CD4-positive, alpha-beta T cell (primary cell): ENCODE data around the gene SECTM1. TPM values are rescaled to one million over a fixed set of nuclear protein-coding genes. Genes with fewer than 3 reads are reported as not detected.

Experiments used
- ATAC-seq: fragments of 200-7000 bp; cut with Tn5 transposase; one replicate; pipeline ENCODE4 v1.10.0; 2022; ENCODE audit warnings: mild to moderate bottlenecking; ENCODE audit not compliant: poor library complexity
- CTCF ChIA-PET: fragments of 350-600 bp; sonication (Branson Sonifier 250); formaldehyde crosslinking; loops from one replicate; lab custom pipeline; 2021; ENCODE audit warnings: antibody characterized with exemption, inconsistent platforms; lab: Charles Lee
- POLR2A ChIA-PET: fragments of 350-600 bp; sonication (Branson Sonifier 250); formaldehyde crosslinking; loops from one replicate; lab custom pipeline; 2021; ENCODE audit warnings: antibody characterized with exemption, inconsistent platforms; lab: Charles Lee
- DNase-seq, 14 experiments: peaks; one replicate each; pipeline ENCODE4 v3.0.0-alpha.2; 2013 to 2020; ENCODE audit warnings: mixed read lengths in 2 of 14
- H3K27ac ChIP-seq, 2 donors: one replicate each; pipeline versions ENCODE4 v1.5.1 to v1.7.0; 2013; ENCODE audit warnings: low read length in 2 of 2, low read depth in 1 of 2, mild to moderate bottlenecking in 1 of 2
- H3K27me3 ChIP-seq, 2 experiments: 1 replicate in 1 of 2; 2 replicates in 1 of 2; pipeline versions ENCODE4 v1.6.1 to v1.7.0; 2013; ENCODE audit warnings: low read length in 2 of 2, control low read depth in 1 of 2, mild to moderate bottlenecking in 1 of 2, moderate library complexity in 1 of 2; ENCODE audit not compliant: insufficient read depth in 2 of 2, control insufficient read depth in 1 of 2
- H3K36me3 ChIP-seq: one replicate; pipeline ENCODE4 v1.6.1; 2013; ENCODE audit warnings: low read length, control low read depth; ENCODE audit not compliant: insufficient read depth
- H3K4me1 ChIP-seq: one replicate; pipeline ENCODE4 v1.6.1; 2013; ENCODE audit warnings: low read length, control low read depth; ENCODE audit not compliant: insufficient read depth
- H3K4me3 ChIP-seq: one replicate; pipeline ENCODE4 v1.5.1; 2013; ENCODE audit warnings: mild to moderate bottlenecking, low read length, moderate library complexity
- H3K9me3 ChIP-seq, 2 experiments: 1 replicate in 1 of 2; 2 replicates in 1 of 2; pipeline versions ENCODE4 v1.6.1 to v1.7.0; 2013; ENCODE audit warnings: low read length in 2 of 2, mild to moderate bottlenecking in 2 of 2, control low read depth in 1 of 2, moderate library complexity in 1 of 2; ENCODE audit not compliant: control insufficient read depth in 1 of 2, insufficient read depth in 1 of 2
- H3K27ac Mint-ChIP-seq: one replicate; pipeline ENCODE4 v1.8.0; 2020; ENCODE audit warnings: mixed read lengths
- H3K27me3 Mint-ChIP-seq: one replicate; pipeline ENCODE4 v1.8.0; 2021; ENCODE audit warnings: mixed read lengths
- H3K36me3 Mint-ChIP-seq: one replicate; pipeline ENCODE4 v1.8.0; 2021; ENCODE audit warnings: low read depth, mixed read lengths
- H3K4me1 Mint-ChIP-seq: one replicate; pipeline ENCODE4 v1.8.0; 2021; ENCODE audit warnings: low read depth, mixed read lengths
- H3K4me3 Mint-ChIP-seq: one replicate; pipeline ENCODE4 v1.8.0; 2020; ENCODE audit warnings: mild to moderate bottlenecking, mixed read lengths
- H3K9me3 Mint-ChIP-seq: one replicate; pipeline ENCODE4 v1.8.0; 2020; ENCODE audit warnings: mixed read lengths
- intact Hi-C, 2 experiments: fragments of 100-400 bp; cut with DNase I in 1 of 2; cut with micrococcal nuclease in 1 of 2; formaldehyde crosslinking; loops; one replicate each; pipeline versions ENCODE4 v1.15.1 to v1.9.0; 2023 to 2025; cut with DNase I, micrococcal nuclease
- total RNA-seq, 174 experiments: library from RNA in 2 of 174; stranded (reverse) in 2 of 174; gene quantifications; one replicate each; pipeline ENCODE4 v1.2.3 and lab custom pipeline; 2021 to 2026
- TF ChIP-seq, protein P1 (sequence below): fragments of 200-600 bp; IDR thresholded peaks from one replicate; pipeline ENCODE4 v1.8.0; 2022; ENCODE audit warnings: antibody characterized with exemption, mild to moderate bottlenecking

SECTM1 gene
- total RNA-seq, 2 experiments from 2014 or later: 2.1 to 3.1 TPM

DNA sequence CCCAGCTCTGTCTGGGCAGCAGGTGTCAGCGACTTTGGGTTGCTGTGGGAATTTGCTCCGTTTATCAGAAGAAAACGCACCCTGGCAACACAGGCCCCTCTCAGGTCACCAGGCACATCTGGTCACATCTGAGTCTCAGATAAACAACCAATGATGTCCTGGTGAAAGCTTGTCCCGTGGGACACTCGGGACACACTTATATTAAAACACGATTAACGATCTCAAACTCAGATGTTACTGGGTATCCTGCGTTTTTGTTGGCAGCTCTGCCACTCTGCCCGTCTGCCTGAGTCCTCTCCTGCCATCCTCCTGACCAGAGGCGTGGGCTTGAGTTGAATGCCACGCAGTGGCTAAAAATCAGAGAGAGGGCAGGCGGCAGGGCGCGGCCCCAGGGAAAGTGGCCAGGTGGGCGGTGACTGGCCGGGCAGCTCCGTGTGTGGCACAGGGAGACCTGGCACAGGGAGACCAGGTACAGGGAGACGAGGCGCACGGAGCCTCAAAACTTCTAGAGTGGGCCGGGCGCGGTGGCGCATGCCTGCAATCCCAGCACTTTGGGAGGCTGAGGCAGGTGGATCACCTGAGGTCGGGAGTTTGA, 2.1 kb downstream of the SECTM1 start:
- Mint-ChIP-seq H3K9me3 (no peaks in the 10 kb centered on the region), H3K27ac (no peak overlapping the region), H3K27me3 (peaks cover 4% of the 10 kb centered on the region), H3K4me1 (peaks cover 13% of the 10 kb centered on the region), H3K36me3 (no peaks in the 10 kb centered on the region), H3K4me3 (peak overlapping the region; percentile 38)
- Histone ChIP-seq H3K9me3 (peaks cover 0 to 5% of the 10 kb centered on the region in 2 experiments), H3K4me1 (peaks cover 39% of the 10 kb centered on the region), H3K27me3 (peaks cover 0 to 8% of the 10 kb centered on the region in 2 experiments), H3K36me3 (no peaks in the 10 kb centered on the region), H3K4me3 (no peak overlapping the region), H3K27ac (no peak overlapping the region)
- no peak for DNase-seq
- TF ChIP-seq, protein P1, sequence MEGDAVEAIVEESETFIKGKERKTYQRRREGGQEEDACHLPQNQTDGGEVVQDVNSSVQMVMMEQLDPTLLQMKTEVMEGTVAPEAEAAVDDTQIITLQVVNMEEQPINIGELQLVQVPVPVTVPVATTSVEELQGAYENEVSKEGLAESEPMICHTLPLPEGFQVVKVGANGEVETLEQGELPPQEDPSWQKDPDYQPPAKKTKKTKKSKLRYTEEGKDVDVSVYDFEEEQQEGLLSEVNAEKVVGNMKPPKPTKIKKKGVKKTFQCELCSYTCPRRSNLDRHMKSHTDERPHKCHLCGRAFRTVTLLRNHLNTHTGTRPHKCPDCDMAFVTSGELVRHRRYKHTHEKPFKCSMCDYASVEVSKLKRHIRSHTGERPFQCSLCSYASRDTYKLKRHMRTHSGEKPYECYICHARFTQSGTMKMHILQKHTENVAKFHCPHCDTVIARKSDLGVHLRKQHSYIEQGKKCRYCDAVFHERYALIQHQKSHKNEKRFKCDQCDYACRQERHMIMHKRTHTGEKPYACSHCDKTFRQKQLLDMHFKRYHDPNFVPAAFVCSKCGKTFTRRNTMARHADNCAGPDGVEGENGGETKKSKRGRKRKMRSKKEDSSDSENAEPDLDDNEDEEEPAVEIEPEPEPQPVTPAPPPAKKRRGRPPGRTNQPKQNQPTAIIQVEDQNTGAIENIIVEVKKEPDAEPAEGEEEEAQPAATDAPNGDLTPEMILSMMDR: no peak
- ATAC-seq: no peak
- ChIA-PET POLR2A (interaction anchor here (0.5 kb wide), 1 partner anchor 301 kb away, joined by 3 read pairs; no protein-coding TSS in a partner anchor), CTCF (interaction anchor here (0.9 kb wide), 1 partner anchor 31 kb away, joined by 3 read pairs; no protein-coding TSS in a partner anchor)
- intact Hi-C loops: no loop called here

DNA sequence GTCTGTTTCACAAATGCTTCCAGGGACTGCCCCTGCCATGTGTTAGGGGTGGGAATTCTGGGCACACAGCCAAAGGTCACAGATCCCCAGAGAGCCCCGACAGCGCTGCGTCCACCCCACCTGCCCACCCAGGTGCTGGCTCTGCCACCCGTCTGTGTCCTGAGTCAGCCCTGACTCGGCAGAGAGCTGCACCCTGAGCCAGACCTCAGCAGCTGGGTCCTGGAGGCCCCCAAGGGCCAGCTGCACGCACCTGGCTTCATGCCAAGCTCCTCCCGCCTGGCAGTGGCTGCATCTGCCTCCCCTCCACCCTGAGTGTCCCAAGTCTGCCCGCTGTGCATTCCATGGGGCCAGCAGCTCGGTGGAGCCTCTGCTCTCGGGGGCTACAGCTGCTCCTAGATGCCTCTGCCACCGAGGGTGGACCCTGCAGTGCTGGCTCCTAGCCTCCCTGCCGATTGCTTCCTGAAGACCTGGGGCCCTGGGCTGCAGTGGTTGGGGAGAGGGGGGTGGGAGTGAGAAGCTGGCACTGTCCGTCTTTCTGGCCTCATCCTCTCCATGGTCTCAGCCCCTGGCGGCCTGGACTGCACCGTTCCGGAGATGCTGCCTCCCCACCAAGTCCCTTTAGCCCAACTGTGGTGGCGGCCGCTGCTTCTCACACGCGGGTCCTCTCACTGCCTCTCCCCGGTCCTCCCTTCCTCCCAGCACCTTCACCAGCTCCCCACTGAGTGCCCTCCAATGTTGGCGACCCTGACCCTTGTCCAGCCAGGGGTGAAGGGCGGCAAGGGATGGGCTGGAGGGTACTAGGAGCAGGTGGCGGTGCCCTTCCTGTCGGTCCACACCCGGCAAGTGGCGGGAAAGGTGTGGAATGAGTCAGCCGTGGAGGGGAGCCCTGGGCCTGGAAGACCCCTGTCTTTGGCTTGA, 3.0 kb downstream of the SECTM1 start:
- TF ChIP-seq, protein P1: no peak
- peak in 1 of 14 experiments; percentile 42 for DNase-seq
- H3K9me3 Mint-ChIP-seq: no peaks in the 10 kb centered on the region
- intact Hi-C loops: no loop called here
- no peak overlapping the region for H3K4me3 ChIP-seq
- peaks cover 13% of the 10 kb centered on the region for H3K4me1 Mint-ChIP-seq
- H3K36me3 Mint-ChIP-seq: no peaks in the 10 kb centered on the region
- H3K4me3 Mint-ChIP-seq: peak overlapping the region; percentile 20
- no peaks in the 10 kb centered on the region for H3K36me3 ChIP-seq
- peaks cover 39% of the 10 kb centered on the region for H3K4me1 ChIP-seq
- H3K27ac ChIP-seq: no peak overlapping the region
- no peak for ATAC-seq
- peaks cover 0 to 8% of the 10 kb centered on the region in 2 experiments for H3K27me3 ChIP-seq
- peaks cover 0 to 5% of the 10 kb centered on the region in 2 experiments for H3K9me3 ChIP-seq
- peaks cover 4% of the 10 kb centered on the region for H3K27me3 Mint-ChIP-seq
- no peak overlapping the region for H3K27ac Mint-ChIP-seq
- ChIA-PET POLR2A (interaction anchor here (0.5 to 1.4 kb wide), 3 partner anchors 32 to 300 kb away, joined by 3 read pairs; no protein-coding TSS in a partner anchor), CTCF (interaction anchor here (0.9 kb wide), 1 partner anchor 30 kb away, joined by 3 read pairs; no protein-coding TSS in a partner anchor)

DNA sequence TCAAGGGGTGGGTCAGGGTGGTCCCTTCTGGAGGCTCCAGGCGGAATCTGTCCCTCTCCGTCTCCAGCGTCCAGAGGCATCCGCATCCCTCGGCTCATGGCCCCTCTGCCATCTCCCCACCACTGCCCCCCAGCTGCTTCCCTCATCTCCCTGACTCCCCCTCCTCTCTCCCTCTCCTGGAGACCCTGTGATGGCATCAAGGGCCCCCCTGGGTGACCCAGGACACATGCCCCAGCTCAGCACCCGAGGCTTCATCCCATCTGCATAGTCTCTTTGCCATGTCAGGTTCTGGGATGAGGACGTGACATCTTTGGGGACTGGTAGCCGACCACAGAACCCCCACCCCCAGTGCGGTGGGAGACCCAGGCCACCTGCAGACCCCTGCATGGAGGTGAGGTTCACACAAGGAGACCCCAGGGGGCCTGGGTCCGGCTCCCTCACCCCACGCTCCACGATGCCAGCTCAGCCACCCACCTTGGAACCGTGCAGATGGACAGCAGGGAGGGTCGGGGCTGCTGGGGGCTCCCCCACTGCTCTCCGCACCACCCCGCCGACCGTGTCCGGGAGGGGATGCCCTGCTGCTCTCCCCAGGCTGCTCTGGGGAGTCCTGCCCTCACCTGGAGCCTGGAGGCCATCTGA, 3.8 kb downstream of the SECTM1 start:
- Histone ChIP-seq H3K36me3 (no peaks in the 10 kb centered on the region), H3K27ac (no peak overlapping the region), H3K4me1 (peaks cover 39% of the 10 kb centered on the region), H3K27me3 (peaks cover 0 to 8% of the 10 kb centered on the region in 2 experiments), H3K9me3 (peaks cover 0 to 5% of the 10 kb centered on the region in 2 experiments), H3K4me3 (no peak overlapping the region)
- Mint-ChIP-seq H3K9me3 (no peaks in the 10 kb centered on the region), H3K36me3 (no peaks in the 10 kb centered on the region), H3K4me1 (peaks cover 12% of the 10 kb centered on the region), H3K27ac (no peak overlapping the region), H3K27me3 (peaks cover under 1% of the 10 kb centered on the region), H3K4me3 (no peak overlapping the region)
- intact Hi-C loops: no loop called here
- ChIA-PET CTCF (no interaction called here), POLR2A (interaction anchor here (1.2 to 1.4 kb wide), 2 partner anchors 32 to 92 kb away, joined by 3 read pairs; no protein-coding TSS in a partner anchor)
- TF ChIP-seq, protein P1: no peak
- ATAC-seq (no peak), DNase-seq (no peak)
